ENCODE results near the gene ARMC7. TPM values are rescaled to one million over a fixed set of nuclear protein-coding genes. Genes with fewer than 3 reads are reported as not detected.

The ARMC7 gene
- total and polyA plus RNA-seq, 10 of the 15 experiments (the other 5 are each of a cell fraction or from before 2014, with no cell fraction given) = 1.5 to 19.8 (median 6.3) TPM

GRCh38 chr17:75113798-75114551 is 4.2 kb downstream of the ARMC7 start (continued):
- TF ChIP-seq PRDM15 (CRISPR knock-in tag; IDR thresholded peaks at IDR 0.05) (no peak), CHD2 (IDR thresholded peaks at IDR 0.05; ENCODE audit: borderline replicate concordance, low read depth, low read length) (no peak), ZNF217 (IDR thresholded peaks at IDR 0.05) (no peak)

GRCh38 chr17:75114552-75115314 is 5.0 kb downstream of the ARMC7 start:
- ATAC-seq = peak; percentile 56
- no peak for TF ChIP-seq BACH1 (IDR thresholded peaks at IDR 0.05; ENCODE audit: borderline replicate concordance)
- TF ChIP-seq RELB (IDR thresholded peaks at IDR 0.05; ENCODE audit: low read depth) = 0 out of 2 replicates have a peak, but pooled peaks have one; percentile 38
- peak; percentile 2; the same call in 1 of the 2 replicates for TF ChIP-seq SMC3 (IDR thresholded peaks at IDR 0.05; ENCODE audit: borderline replicate concordance, low read length)
- TF ChIP-seq IKZF1 (conservative IDR thresholded peaks at IDR 0.05) = peak; percentile 40; the same call in 1 of the 2 replicates
- TF ChIP-seq CEBPB (IDR thresholded peaks at IDR 0.05; ENCODE audit: borderline replicate concordance in 1 of 2, low read depth in 2 of 2, low read length in 2 of 2) = no peak
- TF ChIP-seq EGR1 (IDR thresholded peaks at IDR 0.05; ENCODE audit: borderline replicate concordance in 1 of 2, low read depth in 2 of 2, low read length in 2 of 2) = no peak
- no peak for TF ChIP-seq NBN (IDR thresholded peaks at IDR 0.05)
- no peak for TF ChIP-seq RCOR1 (conservative IDR thresholded peaks at IDR 0.05; ENCODE audit: low read depth, low read length)
- TF ChIP-seq SRF (IDR thresholded peaks at IDR 0.05; ENCODE audit: low read depth in 2 of 2, low read length in 2 of 2) = no peak
- no peak for TF ChIP-seq CHD2 (IDR thresholded peaks at IDR 0.05; ENCODE audit: borderline replicate concordance, low read depth, low read length)
- TF ChIP-seq MEF2A (IDR thresholded peaks at IDR 0.05; ENCODE audit: insufficient read depth, low read depth, low read length) = no peak
- TF ChIP-seq SIN3A (IDR thresholded peaks at IDR 0.05; ENCODE audit: low read depth, low read length) = no peak

More at GRCh38 chr17:75114552-75115314, 5.0 kb downstream of the ARMC7 start:
- ChIA-PET SMC1A (ENCODE audit: uncharacterized antibody, unreplicated experiment) (interaction anchor here (0.8 to 8.1 kb wide), 46 partner anchors 9 to 298 kb away, joined by 3 to 134 read pairs (median 5); partner anchors contain the start of genes GRB2, KCTD2, MIF4GD and MRPL58), CTCF (interaction anchor here (0.5 to 9.3 kb wide), 61 partner anchors 8 to 520 kb away, joined by 3 to 293 read pairs (median 7); partner anchors contain the start of genes ATP5PD, FDXR, GGA3 and JPT1), POLR2A (interaction anchor here (0.8 to 5.0 kb wide), 13 partner anchors 12 to 343 kb away, joined by 3 to 53 read pairs (median 5); partner anchors contain the start of genes KCTD2, MIF4GD, NT5C and NUP85), RAD21 (ENCODE audit: unreplicated experiment) (interaction anchor here (0.5 to 5.5 kb wide), 41 partner anchors 9 to 341 kb away, joined by 3 to 131 read pairs (median 6); partner anchors contain the start of genes ATP5PD, FDXR, KCTD2 and MIF4GD)
- Histone ChIP-seq H3K79me2 (ENCODE audit: control insufficient read depth, insufficient read depth, low read length) (peaks cover 15% of the 10 kb centered on the region), H3K9ac (ENCODE audit: control insufficient read depth, insufficient read depth, low read length) (peak overlapping the region; percentile 84), H3K4me1 (ENCODE audit: control insufficient read depth, insufficient read depth, low read length) (peaks cover 46% of the 10 kb centered on the region), H3K27me3 (replicated peaks in 1 of 2; ENCODE audit: control insufficient read depth in 2 of 2, insufficient read depth in 2 of 2, low read length in 1 of 2) (no peaks in the 10 kb centered on the region), H3K4me2 (ENCODE audit: control insufficient read depth, insufficient read depth) (peak overlapping the region; percentile 95), H2AFZ (ENCODE audit: control insufficient read depth, low read depth, low read length) (peak overlapping the region; percentile 86), H3K4me3 (peak overlapping the region; percentile 63), H3K27ac (ENCODE audit: control insufficient read depth, insufficient read depth) (peak overlapping the region; percentile 83), H3K36me3 (ENCODE audit: control insufficient read depth in 2 of 2, insufficient read depth in 2 of 2, low read length in 1 of 2) (peaks cover 0 to 14% of the 10 kb centered on the region in 2 experiments; a peak in 1 of 4 replicates), H4K20me1 (ENCODE audit: control insufficient read depth, insufficient read depth) (no peaks in the 10 kb centered on the region), H3K9me3 (replicated peaks; ENCODE audit: control insufficient read depth, insufficient read depth, low read length) (no peaks in the 10 kb centered on the region; the same call in 2 of the 3 replicates)
- DNase-seq (ENCODE audit: low read depth, low spot score) = no peak
- intact Hi-C loops (cut with micrococcal nuclease; ENCODE audit: unreplicated experiment) = loop anchor here (1.0 to 5.0 kb wide), 5 partner anchors 17 to 298 kb away; partner anchors contain the start of gene NT5C
- no TSS peak for BruUV-seq (replicated peaks)
- WGBS (ENCODE audit: insufficient coverage, insufficient replicate concordance, low lambda C conversion rate, missing lambda C conversion rate) = 6% methylated on average over 19 of the region's 19 CpGs
- in situ Hi-C loops (cut with MboI) = loop anchor here (5.0 kb wide), 2 partner anchors 88 to 298 kb away; no protein-coding TSS in a partner anchor
- FAIRE-seq = no peak

Data from GM12878 (cell line).